Right lobe of liver (tissue), 6 donors: ENCODE results near the gene PEX12. TPM values are rescaled to one million over a fixed set of nuclear protein-coding genes. Genes with fewer than 3 reads are reported as not detected.
A peak's percentile ranks its signal among the peaks of the same experiment; 100 is the strongest.
"Not testable (repeated sequence)": the region's sequence is repeated elsewhere in the genome, so short reads cannot be mapped to it uniquely, and the experiment has no call there.

Experiments
- ATAC-seq, 4 donors: fragments of 200-7000 bp; cut with Tn5 transposase; one replicate each; pipeline ENCODE4 v1.9.1; 2020; ENCODE audit warnings: mild to moderate bottlenecking in 4 of 4, moderate library complexity in 4 of 4
- DNase-seq, 3 donors: peaks; one replicate each; pipeline ENCODE4 v3.0.0-alpha.2; 2020
- H3K27ac ChIP-seq, 3 donors: fragments of 200-600 bp; one replicate each; pipeline ENCODE4 v1.8.0; 2022
- H3K27me3 ChIP-seq, 2 donors: fragments of 200-600 bp; one replicate each; pipeline ENCODE4 v1.8.0; 2022
- H3K36me3 ChIP-seq, 4 donors: fragments of 200-600 bp; sonication (generic) in 1 of 4; one replicate each; pipeline versions ENCODE4 v1.5.1 to v1.8.0; 2017 to 2022; ENCODE audit warnings: control low read depth in 1 of 4
- H3K4me1 ChIP-seq, 4 donors: fragments of 200-600 bp; sonication (generic) in 1 of 4; one replicate each; pipeline versions ENCODE4 v1.5.1 to v1.8.0; 2017 to 2022; ENCODE audit warnings: control low read depth in 1 of 4
- H3K4me3 ChIP-seq, 3 donors: fragments of 200-600 bp; one replicate each; pipeline ENCODE4 v1.8.0; 2022
- H3K9me3 ChIP-seq, 4 donors: fragments of 200-600 bp; sonication (generic) in 1 of 4; one replicate each; pipeline versions ENCODE4 v1.5.1 to v1.8.0; 2017 to 2022; ENCODE audit warnings: control low read depth in 1 of 4
- CTCF ChIP-seq, 4 donors: fragments of 200-600 bp in 3 of 4; fragments of 450-650 bp in 1 of 4; IDR thresholded peaks; one replicate each; pipeline versions ENCODE4 v1.5.1 to v1.8.0; 2016 to 2022; ENCODE audit warnings: antibody characterized with exemption in 4 of 4, mild to moderate bottlenecking in 2 of 4
- POLR2A ChIP-seq: fragments of 450-650 bp; IDR thresholded peaks from one replicate; pipeline ENCODE4 v1.6.1; 2017; ENCODE audit warnings: antibody characterized with exemption, mild to moderate bottlenecking
- WGBS: methylation state at CpG from one replicate; pipeline ENCODE4 v1.1.6; 2018; ENCODE audit warnings: low coverage, low lambda C conversion rate; ENCODE audit not compliant: insufficient coverage; ENCODE audit errors: missing lambda C conversion rate; 5-methylcytosine and 5-hydroxymethylcytosine counted together
- intact Hi-C, 2 donors: fragments of 100-400 bp; cut with DNase I; formaldehyde crosslinking; loops; one replicate each; pipeline versions ENCODE4 v1.11.2 to v1.14.1; 2022
- total RNA-seq, 6 experiments: library from RNA; depleted of rRNA in 2 of 6; stranded (reverse); fragments of >200 nt in 2 of 6; fragmentation: NEBNext Ultra II Directional in 3 of 6; extraction: Animal tissue kit (Norgen Biotek cat#: 25700) in 3 of 6; gene quantifications; one replicate each; pipeline versions ENCODE4 v1.1.0 to v1.2.4, GENCODE V29; 2016 to 2023
- donor health status: DM: no; HTN: yes; CAD: no.
- donor health status: DM: no; HTN: no; CAD: no.
- donor health status: DM: no; HTN: no; CAD: no.
- donor health status: DM: no; HTN: yes; CAD: no.
- donor health status: DM: no; HTN: yes; CAD: no.

Gene PEX12
- total RNA-seq, 6 experiments from 2014 or later = 2.9 to 6.4 (median 4.3) TPM

GRCh38 chr17:35617505-35617904, 39.1 kb upstream of the PEX12 start:
- Histone ChIP-seq H3K4me3 (no peak overlapping the region), H3K9me3 (no peaks in the 10 kb centered on the region), H3K27me3 (no peaks in the 10 kb centered on the region), H3K4me1 (no peaks in the 10 kb centered on the region), H3K36me3 (no peaks in the 10 kb centered on the region), H3K27ac (no peak overlapping the region)
- TF ChIP-seq POLR2A (no peak), CTCF (IDR thresholded peaks at IDR 0.05) (no peak)
- WGBS = 69% methylated on average over 2 of the region's 2 CpGs
- ATAC-seq (no peak), DNase-seq (no peak)
- intact Hi-C loops = no loop called here

DNA sequence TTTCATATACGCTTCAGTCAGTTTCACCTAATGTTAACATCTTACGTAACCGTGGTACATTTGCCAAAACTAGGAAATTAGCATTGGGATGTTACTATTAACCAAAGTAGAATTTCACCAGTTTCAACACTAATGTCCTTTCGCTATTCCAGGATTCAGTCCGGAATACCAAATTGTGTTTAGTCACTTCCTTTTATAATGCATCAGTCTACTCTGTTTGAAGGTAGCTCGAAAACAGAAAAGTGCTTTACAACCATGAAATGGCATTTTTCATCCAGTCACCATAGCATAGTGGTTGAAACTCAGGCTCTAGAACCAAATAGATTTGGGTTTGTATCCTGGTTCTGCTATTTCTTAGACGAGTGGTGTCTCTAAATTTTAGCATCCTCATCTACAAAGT, 38.2 kb upstream of the PEX12 start:
- no peak overlapping the region for H3K4me3 ChIP-seq
- TF ChIP-seq CTCF (IDR thresholded peaks at IDR 0.05) = no peak
- TF ChIP-seq POLR2A = no peak
- H3K27ac ChIP-seq = no peak overlapping the region
- 73% methylated on average over 7 of the region's 7 CpGs for WGBS
- ATAC-seq (no peak), DNase-seq (no peak)
- H3K4me1 ChIP-seq = no peaks in the 10 kb centered on the region
- H3K9me3 ChIP-seq = no peaks in the 10 kb centered on the region
- peaks cover 0 to 8% (median 3%) of the 10 kb centered on the region in 4 donors for H3K36me3 ChIP-seq
- H3K27me3 ChIP-seq = no peaks in the 10 kb centered on the region
- intact Hi-C loops = no loop called here

GRCh38 chr17:35614810-35615209, 36.4 kb upstream of the PEX12 start:
- Histone ChIP-seq H3K9me3 (no peaks in the 10 kb centered on the region), H3K36me3 (peaks cover 0 to 23% (median 3%) of the 10 kb centered on the region in 4 donors), H3K27ac (no peak overlapping the region), H3K27me3 (no peaks in the 10 kb centered on the region), H3K4me1 (no peaks in the 10 kb centered on the region), H3K4me3 (no peak overlapping the region)
- ATAC-seq (no peak), DNase-seq (no peak)
- TF ChIP-seq CTCF (IDR thresholded peaks at IDR 0.05) = no peak
- no peak for TF ChIP-seq POLR2A
- intact Hi-C loops = loop anchor here (5.0 kb wide), 1 partner anchor 132 kb away; no protein-coding TSS in a partner anchor
- 71% methylated on average over 3 of the region's 3 CpGs for WGBS

GRCh38 chr17:35612924-35613521, 34.7 kb upstream of the PEX12 start:
- Histone ChIP-seq H3K9me3 (no peaks in the 10 kb centered on the region), H3K36me3 (peaks cover 2 to 40% (median 6%) of the 10 kb centered on the region in 4 donors), H3K4me1 (no peaks in the 10 kb centered on the region), H3K27ac (no peak overlapping the region), H3K27me3 (no peaks in the 10 kb centered on the region), H3K4me3 (no peak overlapping the region)
- intact Hi-C loops = loop anchor here (5.0 kb wide), 1 partner anchor 134 kb away; no protein-coding TSS in a partner anchor
- TF ChIP-seq POLR2A (no peak), CTCF (IDR thresholded peaks at IDR 0.05) (peak; percentile 69 to 72 (median 71))
- DNase-seq (peak in 2 of 3 donors; percentile 37 to 56), ATAC-seq (peak; percentile 66 to 77 (median 70))
- WGBS = 68% methylated on average over 2 of the region's 2 CpGs

- not testable (repeated sequence) for H3K27me3 ChIP-seq, DNase-seq, H3K4me3 ChIP-seq, H3K27ac ChIP-seq, H3K9me3 ChIP-seq, H3K4me1 ChIP-seq, ATAC-seq
- WGBS = 69% methylated on average over 5 of the region's 12 CpGs
- intact Hi-C loops = loop anchor here (5.0 kb wide), 1 partner anchor 137 kb away; no protein-coding TSS in a partner anchor
- H3K36me3 ChIP-seq = peaks cover 2 to 49% (median 8%) of the 10 kb centered on the region in 4 donors
Observed at GRCh38 chr17:35610746-35611145, 32.4 kb upstream of the PEX12 start.
